Urinary bladder (tissue), 4 donors: ENCODE measurements around the gene PRG3. TPM values are rescaled to one million over a fixed set of nuclear protein-coding genes. Genes with fewer than 3 reads are reported as not detected.

Experiments
- DNase-seq: peaks from one replicate; pipeline ENCODE4 v3.0.0-alpha.2; 2015; ENCODE audit errors: extremely low spot score
- H3K27ac ChIP-seq: one replicate; pipeline ENCODE4 v1.5.1; 2013; ENCODE audit warnings: low read depth, mild to moderate bottlenecking, moderate library complexity
- H3K36me3 ChIP-seq: one replicate; pipeline ENCODE4 v1.6.1; 2013; ENCODE audit warnings: mild to moderate bottlenecking, moderate library complexity; ENCODE audit not compliant: insufficient read depth
- H3K4me1 ChIP-seq: one replicate; pipeline ENCODE4 v1.6.1; 2013; ENCODE audit warnings: mild to moderate bottlenecking, moderate library complexity; ENCODE audit not compliant: insufficient read depth
- H3K4me3 ChIP-seq: one replicate; pipeline ENCODE4 v1.5.1; 2013; ENCODE audit warnings: low read depth, low read length
- WGBS: extraction: QIAGEN DNeasy Blood & Tissue Kit; methylation state at CpG from one replicate; pipeline ENCODE4 v1.1.7; 2013; 5-methylcytosine and 5-hydroxymethylcytosine counted together
- polyA plus RNA-seq: library from polyadenylated mRNA; stranded (reverse); fragments of 200-250 nt; gene quantifications from one replicate; pipeline ENCODE4 v1.2.3, GENCODE V29; 2013
- total RNA-seq: library from RNA; depleted of rRNA; stranded (reverse); fragments of >200 nt; gene quantifications from one replicate; pipeline ENCODE4 v1.2.3, GENCODE V29; 2014
- donor health status: healthy with polysubstance abuse.
- donor health status: healthy.

PRG3 gene
- total and polyA plus RNA-seq, 2 donors = not detected

- DNase-seq = no peak
- WGBS = 90% methylated on average over 6 of the region's 6 CpGs
- Histone ChIP-seq H3K27ac (no peak overlapping the region), H3K4me3 (no peak overlapping the region), H3K36me3 (no peaks in the 10 kb centered on the region), H3K4me1 (no peaks in the 10 kb centered on the region)
Observed at GRCh38 chr11:57354699-57355098, 26.3 kb downstream of the PRG3 start.

- 70% methylated on average over 4 of the region's 4 CpGs for WGBS
- DNase-seq = no peak
- Histone ChIP-seq H3K27ac (no peak overlapping the region), H3K4me3 (no peak overlapping the region), H3K36me3 (no peaks in the 10 kb centered on the region), H3K4me1 (no peaks in the 10 kb centered on the region)
Observed at GRCh38 chr11:57353852-57354251, 27.1 kb downstream of the PRG3 start.

- no peak for DNase-seq
- H3K4me1 ChIP-seq = no peaks in the 10 kb centered on the region
Observed at GRCh38 chr11:57353446-57353845, 27.5 kb downstream of the PRG3 start.

DNA sequence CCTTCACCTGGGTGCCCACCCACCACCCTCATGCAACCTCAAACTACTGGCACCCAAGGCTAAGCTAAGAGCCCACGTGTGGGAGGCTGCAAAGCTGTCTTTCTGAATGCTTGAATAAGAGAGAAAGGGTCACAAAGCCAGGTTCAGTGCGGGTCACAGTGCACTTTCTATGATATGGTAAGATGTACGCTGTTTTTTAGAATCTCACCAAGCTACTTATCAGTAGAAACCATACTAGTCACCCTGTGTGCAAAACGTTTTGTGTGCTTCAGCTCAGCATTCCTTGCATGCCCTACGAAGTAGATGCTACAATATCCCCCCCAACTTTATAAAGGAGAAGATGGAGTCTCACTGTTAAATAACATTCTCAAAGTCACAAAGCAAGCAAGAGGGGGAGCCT lies 27.9 kb downstream of the PRG3 start:
- no peaks in the 10 kb centered on the region for H3K4me1 ChIP-seq
- WGBS = 56% methylated on average over 5 of the region's 5 CpGs
- no peaks in the 10 kb centered on the region for H3K36me3 ChIP-seq
- H3K4me3 ChIP-seq = no peak overlapping the region
- no peak overlapping the region for H3K27ac ChIP-seq
- DNase-seq = no peak

More at GRCh38 chr11:57353446-57353845, 27.5 kb downstream of the PRG3 start:
- Histone ChIP-seq H3K36me3 (no peaks in the 10 kb centered on the region), H3K4me3 (no peak overlapping the region), H3K27ac (no peak overlapping the region)
- WGBS = 50% methylated on average over 4 of the region's 4 CpGs

DNA sequence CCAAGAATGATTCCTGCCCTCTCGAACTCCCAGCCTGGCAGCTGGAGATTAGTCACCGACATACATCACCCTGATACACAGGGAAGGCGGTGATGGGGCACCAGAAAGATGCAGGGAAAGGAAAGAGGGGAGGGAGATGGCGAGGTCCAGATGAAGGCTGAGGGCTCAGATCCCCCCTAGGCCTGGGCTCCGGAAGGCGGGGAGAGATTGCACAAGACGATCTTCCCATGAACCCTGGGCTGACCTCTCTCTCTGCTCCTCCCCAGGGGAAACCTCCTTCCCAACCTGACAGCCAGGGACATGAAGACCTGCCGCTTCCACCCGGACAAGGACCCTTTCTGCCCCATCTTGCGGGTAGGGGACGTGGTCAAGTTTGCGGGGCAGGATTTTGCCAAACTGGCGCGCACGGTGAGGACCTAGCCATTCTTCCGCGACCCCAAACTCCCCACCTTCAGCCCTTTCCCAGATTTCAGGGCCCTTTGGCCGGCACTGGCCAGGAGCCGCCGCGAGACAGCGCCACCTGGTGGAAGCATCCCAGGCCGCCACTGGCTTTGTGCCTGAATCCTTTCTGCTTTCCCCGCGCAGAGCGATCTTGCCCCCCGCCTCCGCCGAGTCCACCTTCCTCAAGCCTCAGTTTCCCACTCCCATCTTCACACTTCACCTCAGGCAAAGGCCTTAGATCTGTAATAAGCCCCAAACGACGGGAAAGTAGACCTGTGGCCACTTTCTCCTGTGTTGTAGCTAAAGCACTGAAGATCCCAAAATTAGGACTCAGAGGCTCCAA lies 31.3 kb downstream of the PRG3 start:
- Histone ChIP-seq H3K27ac (no peak overlapping the region), H3K4me1 (no peaks in the 10 kb centered on the region), H3K36me3 (no peaks in the 10 kb centered on the region), H3K4me3 (no peak overlapping the region)
- 21% methylated on average over 31 of the region's 31 CpGs for WGBS
- no peak for DNase-seq

GRCh38 chr11:57348636-57349313 lies 32.2 kb downstream of the PRG3 start:
- Histone ChIP-seq H3K27ac (no peak overlapping the region), H3K4me3 (no peak overlapping the region), H3K36me3 (no peaks in the 10 kb centered on the region), H3K4me1 (no peaks in the 10 kb centered on the region)
- 93% methylated on average over 14 of the region's 14 CpGs for WGBS
- DNase-seq = no peak

- no peak overlapping the region for H3K27ac ChIP-seq
- no peaks in the 10 kb centered on the region for H3K36me3 ChIP-seq
- no peak overlapping the region for H3K4me3 ChIP-seq
- no peak for DNase-seq
- 75% methylated on average over 7 of the region's 7 CpGs for WGBS
- H3K4me1 ChIP-seq = no peaks in the 10 kb centered on the region
Observed at GRCh38 chr11:57348052-57348451, 32.9 kb downstream of the PRG3 start.

DNA sequence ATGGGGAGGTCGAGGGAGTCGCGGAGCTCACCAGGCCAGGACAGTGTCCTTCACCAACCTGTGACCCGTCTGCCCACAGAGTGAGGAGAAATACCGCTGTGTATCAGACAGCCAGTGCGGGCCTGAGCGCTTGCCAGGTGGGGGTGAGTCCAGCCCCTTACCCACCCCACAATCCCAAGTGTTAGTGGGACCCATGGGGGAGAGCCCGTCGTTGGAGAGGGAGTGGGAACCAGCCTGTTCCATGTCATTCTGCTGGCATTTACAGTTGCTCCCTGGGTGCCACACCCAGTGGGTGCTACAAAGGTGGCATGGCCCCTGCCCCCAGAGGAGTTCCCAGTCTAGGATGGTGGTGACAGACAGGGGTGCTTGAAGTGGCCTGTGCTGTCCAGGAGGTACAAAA lies 33.6 kb downstream of the PRG3 start:
- WGBS = 87% methylated on average over 9 of the region's 9 CpGs
- no peaks in the 10 kb centered on the region for H3K4me1 ChIP-seq
- H3K27ac ChIP-seq = no peak overlapping the region
- H3K4me3 ChIP-seq = no peak overlapping the region
- H3K36me3 ChIP-seq = no peaks in the 10 kb centered on the region
- DNase-seq = no peak

- Histone ChIP-seq H3K27ac (no peak overlapping the region), H3K36me3 (no peaks in the 10 kb centered on the region), H3K4me3 (no peak overlapping the region), H3K4me1 (no peaks in the 10 kb centered on the region)
- no peak for DNase-seq
- WGBS = 23% methylated on average over 11 of the region's 11 CpGs
Observed at GRCh38 chr11:57345555-57346211, 35.3 kb downstream of the PRG3 start.

GRCh38 chr11:57344826-57345225 lies 36.1 kb downstream of the PRG3 start:
- H3K36me3 ChIP-seq = no peaks in the 10 kb centered on the region
- H3K27ac ChIP-seq = no peak overlapping the region
- 94% methylated on average over 10 of the region's 10 CpGs for WGBS
- H3K4me3 ChIP-seq = no peak overlapping the region
- no peaks in the 10 kb centered on the region for H3K4me1 ChIP-seq
- DNase-seq = no peak

GRCh38 chr11:57343825-57344224 lies 37.1 kb downstream of the PRG3 start:
- DNase-seq = no peak
- Histone ChIP-seq H3K36me3 (no peaks in the 10 kb centered on the region), H3K4me1 (no peaks in the 10 kb centered on the region), H3K27ac (no peak overlapping the region), H3K4me3 (no peak overlapping the region)
- 56% methylated on average over 7 of the region's 7 CpGs for WGBS

DNA sequence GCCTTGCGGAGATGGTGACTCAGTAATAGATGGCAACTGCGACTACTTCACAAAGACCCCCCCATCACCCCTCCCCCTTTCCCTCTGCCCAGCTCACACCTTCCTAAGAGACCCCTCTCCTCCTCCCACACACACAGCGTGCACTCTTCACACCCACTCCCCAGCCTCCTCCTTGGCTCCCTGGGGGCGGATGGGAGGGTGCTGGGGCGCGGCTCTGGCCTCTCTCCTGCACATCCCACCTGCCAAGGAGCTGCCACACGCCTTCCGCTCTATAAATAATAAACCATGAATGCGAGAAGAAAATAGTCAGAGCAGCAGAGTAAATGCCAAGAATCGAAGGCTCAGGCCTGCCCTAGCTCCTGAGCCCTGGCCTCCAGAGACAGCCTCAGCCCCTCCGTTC lies 38.2 kb downstream of the PRG3 start:
- Histone ChIP-seq H3K36me3 (no peaks in the 10 kb centered on the region), H3K4me1 (no peaks in the 10 kb centered on the region), H3K27ac (no peak overlapping the region), H3K4me3 (no peak overlapping the region)
- DNase-seq = no peak
- 73% methylated on average over 11 of the region's 11 CpGs for WGBS

DNA sequence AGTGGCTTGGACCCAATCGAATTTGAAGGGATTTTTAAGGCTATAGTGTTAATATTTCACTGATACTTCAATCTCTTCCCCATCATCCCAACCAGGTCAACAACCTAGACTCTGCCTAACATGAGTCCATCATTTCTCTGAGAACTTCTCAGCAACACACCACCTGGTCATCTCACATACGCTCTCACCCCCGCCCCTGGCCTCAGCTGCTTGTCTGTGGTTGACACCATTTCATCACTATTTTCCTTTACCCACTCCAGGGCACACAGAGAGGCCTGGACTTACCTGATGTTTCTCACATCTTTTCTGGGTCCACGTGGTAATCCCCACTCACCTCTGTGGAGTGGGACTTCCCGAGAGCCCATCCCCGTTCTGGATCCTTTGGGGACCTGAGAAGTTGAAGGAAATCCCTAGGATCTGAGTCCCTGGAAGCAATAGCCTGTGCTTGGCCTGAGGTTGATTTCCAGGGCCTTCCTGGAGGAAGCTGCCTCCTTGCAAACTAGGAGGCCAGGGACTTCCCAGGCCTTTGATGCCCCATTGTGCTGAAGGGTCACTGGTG lies 39.6 kb downstream of the PRG3 start:
- 84% methylated on average over 6 of the region's 6 CpGs for WGBS
- H3K4me1 ChIP-seq = no peaks in the 10 kb centered on the region
- no peak overlapping the region for H3K27ac ChIP-seq
- no peak for DNase-seq
- H3K4me3 ChIP-seq = no peak overlapping the region
- H3K36me3 ChIP-seq = no peaks in the 10 kb centered on the region
